ENCODE data around the gene LRSAM1. TPM values are rescaled to one million over a fixed set of nuclear protein-coding genes. Genes with fewer than 3 reads are reported as not detected.

Gene LRSAM1
- total and polyA plus RNA-seq, 4 donors, result 6.6 to 9.7 (median 7.1) TPM

Small RNA genes lying within 50 kb of the gene (small RNA-seq; reads per million reads assigned to genes)
- gene RF00019, result not detected
- gene SNORA65, result 54.3 reads per million, percentile 97 among the genes with 10 or more reads in this experiment

Other genes with a start within 250 kb of the LRSAM1 start
- gene GARNL3, start 186.7 kb upstream of the LRSAM1 start, total RNA-seq, result 1 to 10 TPM in 1 of 2 donors, under 1 TPM in 1; 0.89 to 6.7 TPM
- 1 to 10 TPM; 1.1 to 5.9 TPM for gene GARNL3, start 186.7 kb upstream of the LRSAM1 start, polyA plus RNA-seq
- 10 to 100 TPM; 10.9 to 18.7 TPM for gene SLC2A8, start 54.3 kb upstream of the LRSAM1 start, total RNA-seq
- 10 to 100 TPM; 21.1 to 24.5 TPM for gene SLC2A8, start 54.3 kb upstream of the LRSAM1 start, polyA plus RNA-seq
- gene ZNF79, start 27.1 kb upstream of the LRSAM1 start, total RNA-seq, result 1 to 10 TPM; 6.2 to 6.9 TPM
- 1 to 10 TPM; 2.2 TPM for gene ZNF79, start 27.1 kb upstream of the LRSAM1 start, polyA plus RNA-seq
- gene RPL12, start 104 bp upstream of the LRSAM1 start, total RNA-seq, result 100 to 1,000 TPM; 394 to 576 TPM
- 100 to 1,000 TPM; 289 to 829 TPM for gene RPL12, start 104 bp upstream of the LRSAM1 start, polyA plus RNA-seq
- gene STXBP1, start 160.8 kb downstream of the LRSAM1 start, total RNA-seq, result 1 to 10 TPM; 1.7 to 4.6 TPM
- 1 to 10 TPM; 2.2 to 2.3 TPM for gene STXBP1, start 160.8 kb downstream of the LRSAM1 start, polyA plus RNA-seq

All from liver (tissue), 5 donors.